ENCODE measurements around the gene CDK17.
"Not testable (repeated sequence)": the region's sequence is repeated elsewhere in the genome, so short reads cannot be mapped to it uniquely, and the experiment has no call there.

CDK17 gene

GRCh38 chr12:96441816-96442215, 41.6 kb upstream of the CDK17 start:
- TF ChIP-seq CTCF (IDR thresholded peaks at IDR 0.05; ENCODE audit: control insufficient read depth, extremely low read depth, insufficient read depth) = no peak
- no peak overlapping the region for H3K4me3 ChIP-seq (ENCODE audit: low read depth, low read length)
- no peak for DNase-seq (ENCODE audit: low read depth)

GRCh38 chr12:96438330-96438729, 38.1 kb upstream of the CDK17 start:
- DNase-seq (ENCODE audit: low read depth) = no peak
- H3K4me3 ChIP-seq (ENCODE audit: low read depth, low read length) = no peak overlapping the region
- no peak for TF ChIP-seq CTCF (IDR thresholded peaks at IDR 0.05; ENCODE audit: control insufficient read depth, extremely low read depth, insufficient read depth)

- no peak for DNase-seq (ENCODE audit: low read depth)
- H3K4me3 ChIP-seq (ENCODE audit: low read depth, low read length) = no peak overlapping the region
- TF ChIP-seq CTCF (IDR thresholded peaks at IDR 0.05; ENCODE audit: control insufficient read depth, extremely low read depth, insufficient read depth) = no peak
Observed at GRCh38 chr12:96437171-96437445, 36.9 kb upstream of the CDK17 start.

- no peak for TF ChIP-seq CTCF (IDR thresholded peaks at IDR 0.05; ENCODE audit: control insufficient read depth, extremely low read depth, insufficient read depth)
Observed at GRCh38 chr12:96436366-96437170, 36.3 kb upstream of the CDK17 start.

GRCh38 chr12:96434107-96434506, 33.9 kb upstream of the CDK17 start:
- no peak overlapping the region for H3K4me3 ChIP-seq (ENCODE audit: low read depth, low read length)
- TF ChIP-seq CTCF (IDR thresholded peaks at IDR 0.05; ENCODE audit: control insufficient read depth, extremely low read depth, insufficient read depth) = no peak
- no peak for DNase-seq (ENCODE audit: low read depth)

More at GRCh38 chr12:96436366-96437170, 36.3 kb upstream of the CDK17 start:
- DNase-seq (ENCODE audit: low read depth) = no peak
- H3K4me3 ChIP-seq (ENCODE audit: low read depth, low read length) = no peak overlapping the region

- not testable (repeated sequence) for H3K4me3 ChIP-seq (ENCODE audit: low read depth, low read length); DNase-seq (ENCODE audit: low read depth)
Observed at GRCh38 chr12:96432496-96433321, 32.5 kb upstream of the CDK17 start.

- DNase-seq (ENCODE audit: low read depth) = no peak
- no peak overlapping the region for H3K4me3 ChIP-seq (ENCODE audit: low read depth, low read length)
- no peak for TF ChIP-seq CTCF (IDR thresholded peaks at IDR 0.05; ENCODE audit: control insufficient read depth, extremely low read depth, insufficient read depth)
Observed at GRCh38 chr12:96431067-96431466, 30.8 kb upstream of the CDK17 start.

Measured in LNCaP clone FGC (cell line).